Activated T-helper 2 cell treated with anti-CD3 and anti-CD28 coated beads, Interferon-gamma antibody, Interleukin-2, Interleukin-4, amounts not matched to agents 10 μg/mL and 5 μg/mL and 100 μg/mL, durations not matched to agents 14 hours and 24 hours and 36 hours (primary cell): ENCODE data around the gene EOMES. TPM values are rescaled to one million over a fixed set of nuclear protein-coding genes. Genes with fewer than 3 reads are reported as not detected.
A peak's percentile ranks its signal among the peaks of the same experiment; 100 is the strongest.

Source experiments
- DNase-seq: peaks from one replicate; pipeline ENCODE4 v3.0.0; 2021; ENCODE audit warnings: low spot score
- H3K27ac Mint-ChIP-seq: one replicate; pipeline ENCODE4 v1.8.0; 2021; ENCODE audit warnings: mixed read lengths
- H3K27me3 Mint-ChIP-seq: one replicate; pipeline ENCODE4 v1.8.0; 2021; ENCODE audit warnings: low read depth, mixed read lengths
- H3K36me3 Mint-ChIP-seq: one replicate; pipeline ENCODE4 v1.8.0; 2021; ENCODE audit warnings: low read depth, mixed read lengths
- H3K4me1 Mint-ChIP-seq: one replicate; pipeline ENCODE4 v1.8.0; 2021; ENCODE audit warnings: low read depth, mixed read lengths
- H3K4me3 Mint-ChIP-seq: one replicate; pipeline ENCODE4 v1.8.0; 2021; ENCODE audit warnings: low read depth, mild to moderate bottlenecking, moderate library complexity, mixed read lengths
- H3K9me3 Mint-ChIP-seq: one replicate; pipeline ENCODE4 v1.8.0; 2021; ENCODE audit warnings: mixed read lengths
- intact Hi-C: fragments of 100-400 bp; cut with micrococcal nuclease; formaldehyde crosslinking; loops from one replicate; pipeline ENCODE4 v1.15.1; 2023
- total RNA-seq: library from RNA; stranded (reverse); gene quantifications from 2 replicates; pipeline ENCODE4 v1.2.3, GENCODE V29; 2022

EOMES gene
- total RNA-seq, 1 donor from 2014 or later = 5.2 TPM

- Mint-ChIP-seq H3K27ac (no peak overlapping the region), H3K4me3 (no peak overlapping the region), H3K27me3 (peaks cover 30% of the 10 kb centered on the region), H3K9me3 (peaks cover 23% of the 10 kb centered on the region), H3K36me3 (no peaks in the 10 kb centered on the region), H3K4me1 (peaks cover 2% of the 10 kb centered on the region)
- DNase-seq = no peak
- intact Hi-C loops = no loop called here
These were observed 34.1 kb downstream of the EOMES start for GRCh38 chr3:27688053-27688452.

GRCh38 chr3:27686642-27687041, 35.5 kb downstream of the EOMES start:
- Mint-ChIP-seq H3K27ac (no peak overlapping the region), H3K36me3 (no peaks in the 10 kb centered on the region), H3K4me3 (no peak overlapping the region), H3K9me3 (peaks cover 21% of the 10 kb centered on the region), H3K27me3 (peaks cover 18% of the 10 kb centered on the region), H3K4me1 (peaks cover 2% of the 10 kb centered on the region)
- no peak for DNase-seq
- intact Hi-C loops = no loop called here

- no peak overlapping the region for H3K4me3 Mint-ChIP-seq
- H3K27me3 Mint-ChIP-seq = peaks cover 13% of the 10 kb centered on the region
- no peaks in the 10 kb centered on the region for H3K36me3 Mint-ChIP-seq
- peaks cover 13% of the 10 kb centered on the region for H3K9me3 Mint-ChIP-seq
- peaks cover 8% of the 10 kb centered on the region for H3K4me1 Mint-ChIP-seq
- no peak for DNase-seq
- intact Hi-C loops = no loop called here
- no peak overlapping the region for H3K27ac Mint-ChIP-seq
These were observed 36.6 kb downstream of the EOMES start for GRCh38 chr3:27685474-27685873.

- intact Hi-C loops = loop anchor here (5.0 kb wide), 2 partner anchors 52 to 202 kb away; partner anchors contain the start of gene SLC4A7
- no peak overlapping the region for H3K4me3 Mint-ChIP-seq
- H3K36me3 Mint-ChIP-seq = no peaks in the 10 kb centered on the region
- no peak overlapping the region for H3K27ac Mint-ChIP-seq
- no peak for DNase-seq
- peaks cover 11% of the 10 kb centered on the region for H3K27me3 Mint-ChIP-seq
- peaks cover 8% of the 10 kb centered on the region for H3K4me1 Mint-ChIP-seq
- H3K9me3 Mint-ChIP-seq = peaks cover under 1% of the 10 kb centered on the region
These were observed 37.8 kb downstream of the EOMES start for GRCh38 chr3:27684302-27684701.

GRCh38 chr3:27681249-27681748, 40.8 kb downstream of the EOMES start:
- Mint-ChIP-seq H3K27ac (peak overlapping the region; percentile 64), H3K36me3 (no peaks in the 10 kb centered on the region), H3K9me3 (no peaks in the 10 kb centered on the region), H3K4me3 (peak overlapping the region; percentile 62), H3K4me1 (peaks cover 10% of the 10 kb centered on the region), H3K27me3 (peaks cover 5% of the 10 kb centered on the region)
- no peak for DNase-seq
- intact Hi-C loops = loop anchor here (1.0 to 5.0 kb wide), 5 partner anchors 49 to 547 kb away; partner anchors contain the start of gene SLC4A7

- peak overlapping the region; percentile 64 for H3K27ac Mint-ChIP-seq
- H3K27me3 Mint-ChIP-seq = peaks cover 5% of the 10 kb centered on the region
- intact Hi-C loops = loop anchor here (1.0 to 5.0 kb wide), 5 partner anchors 48 to 546 kb away; partner anchors contain the start of gene SLC4A7
- no peak overlapping the region for H3K4me3 Mint-ChIP-seq
- no peaks in the 10 kb centered on the region for H3K36me3 Mint-ChIP-seq
- peaks cover 10% of the 10 kb centered on the region for H3K4me1 Mint-ChIP-seq
- H3K9me3 Mint-ChIP-seq = no peaks in the 10 kb centered on the region
- DNase-seq = no peak
These were observed 41.4 kb downstream of the EOMES start for GRCh38 chr3:27680517-27681246.

GRCh38 chr3:27679691-27680090, 42.4 kb downstream of the EOMES start:
- Mint-ChIP-seq H3K4me3 (no peak overlapping the region), H3K36me3 (no peaks in the 10 kb centered on the region), H3K27me3 (peaks cover under 1% of the 10 kb centered on the region), H3K27ac (no peak overlapping the region), H3K4me1 (peaks cover 8% of the 10 kb centered on the region), H3K9me3 (no peaks in the 10 kb centered on the region)
- no peak for DNase-seq
- intact Hi-C loops = loop anchor here (5.0 kb wide), 2 partner anchors 47 to 197 kb away; partner anchors contain the start of gene SLC4A7

- intact Hi-C loops = no loop called here
- no peak overlapping the region for H3K4me3 Mint-ChIP-seq
- no peak overlapping the region for H3K27ac Mint-ChIP-seq
- no peaks in the 10 kb centered on the region for H3K9me3 Mint-ChIP-seq
- H3K27me3 Mint-ChIP-seq = no peaks in the 10 kb centered on the region
- DNase-seq = no peak
- peaks cover 8% of the 10 kb centered on the region for H3K4me1 Mint-ChIP-seq
- H3K36me3 Mint-ChIP-seq = no peaks in the 10 kb centered on the region
These were observed 43.9 kb downstream of the EOMES start for GRCh38 chr3:27678234-27678633.

- H3K9me3 Mint-ChIP-seq = no peaks in the 10 kb centered on the region
- no peak for DNase-seq
- no peak overlapping the region for H3K4me3 Mint-ChIP-seq
- H3K36me3 Mint-ChIP-seq = no peaks in the 10 kb centered on the region
- H3K27me3 Mint-ChIP-seq = no peaks in the 10 kb centered on the region
- intact Hi-C loops = no loop called here
- no peak overlapping the region for H3K27ac Mint-ChIP-seq
- H3K4me1 Mint-ChIP-seq = peaks cover 8% of the 10 kb centered on the region
These were observed 44.6 kb downstream of the EOMES start for GRCh38 chr3:27677565-27677964.

- H3K27ac Mint-ChIP-seq = no peak overlapping the region
- intact Hi-C loops = no loop called here
These were observed 46.8 kb downstream of the EOMES start for GRCh38 chr3:27675287-27675686.

GRCh38 chr3:27673701-27674100, 48.4 kb downstream of the EOMES start:
- Mint-ChIP-seq H3K4me1 (peaks cover 6% of the 10 kb centered on the region), H3K27me3 (no peaks in the 10 kb centered on the region), H3K27ac (no peak overlapping the region), H3K4me3 (no peak overlapping the region), H3K9me3 (no peaks in the 10 kb centered on the region), H3K36me3 (no peaks in the 10 kb centered on the region)
- intact Hi-C loops = no loop called here
- no peak for DNase-seq

More at GRCh38 chr3:27675287-27675686, 46.8 kb downstream of the EOMES start:
- no peak for DNase-seq
- peaks cover 2% of the 10 kb centered on the region for H3K4me1 Mint-ChIP-seq
- H3K9me3 Mint-ChIP-seq = no peaks in the 10 kb centered on the region
- no peaks in the 10 kb centered on the region for H3K27me3 Mint-ChIP-seq
- H3K4me3 Mint-ChIP-seq = no peak overlapping the region
- no peaks in the 10 kb centered on the region for H3K36me3 Mint-ChIP-seq

GRCh38 chr3:27671101-27671500, 51.0 kb downstream of the EOMES start:
- no peak overlapping the region for H3K4me3 Mint-ChIP-seq
- no peaks in the 10 kb centered on the region for H3K36me3 Mint-ChIP-seq
- no peaks in the 10 kb centered on the region for H3K27me3 Mint-ChIP-seq
- no peak for DNase-seq
- H3K27ac Mint-ChIP-seq = no peak overlapping the region
- H3K9me3 Mint-ChIP-seq = no peaks in the 10 kb centered on the region
- peaks cover 13% of the 10 kb centered on the region for H3K4me1 Mint-ChIP-seq
- intact Hi-C loops = no loop called here

- Mint-ChIP-seq H3K36me3 (no peaks in the 10 kb centered on the region), H3K27ac (no peak overlapping the region), H3K9me3 (no peaks in the 10 kb centered on the region), H3K4me3 (no peak overlapping the region), H3K4me1 (peaks cover 13% of the 10 kb centered on the region), H3K27me3 (no peaks in the 10 kb centered on the region)
- DNase-seq = no peak
- intact Hi-C loops = no loop called here
These were observed 51.5 kb downstream of the EOMES start for GRCh38 chr3:27670619-27671018.
